Measurements from ENCODE around the gene TMEM106C.

Gene TMEM106C

DNA sequence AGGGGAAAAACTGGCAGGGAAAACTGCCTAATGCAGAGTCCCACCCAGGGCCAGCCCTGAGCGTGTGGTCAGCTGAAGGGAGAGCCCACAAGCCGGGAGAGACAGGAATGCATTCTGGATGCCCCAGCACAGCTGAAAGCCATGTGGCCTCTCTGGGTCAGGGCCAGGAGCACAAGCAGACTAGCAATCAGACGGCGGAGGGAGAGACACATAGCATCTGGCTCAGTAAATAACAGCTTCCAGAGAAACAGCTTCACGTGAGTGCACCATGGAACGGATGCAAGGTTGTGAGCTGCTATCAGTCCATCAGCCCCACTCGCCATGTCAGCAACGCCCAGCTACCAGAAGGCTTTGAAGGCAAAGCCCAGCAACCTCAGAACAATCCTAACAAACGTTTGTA is 28.2 kb upstream of the TMEM106C start:
- H3K4me3 ChIP-seq (replicated peaks in 1 of 2; ENCODE audit: low read depth in 2 of 2, low read length in 2 of 2) = no peak overlapping the region
- TF ChIP-seq, protein P1, sequence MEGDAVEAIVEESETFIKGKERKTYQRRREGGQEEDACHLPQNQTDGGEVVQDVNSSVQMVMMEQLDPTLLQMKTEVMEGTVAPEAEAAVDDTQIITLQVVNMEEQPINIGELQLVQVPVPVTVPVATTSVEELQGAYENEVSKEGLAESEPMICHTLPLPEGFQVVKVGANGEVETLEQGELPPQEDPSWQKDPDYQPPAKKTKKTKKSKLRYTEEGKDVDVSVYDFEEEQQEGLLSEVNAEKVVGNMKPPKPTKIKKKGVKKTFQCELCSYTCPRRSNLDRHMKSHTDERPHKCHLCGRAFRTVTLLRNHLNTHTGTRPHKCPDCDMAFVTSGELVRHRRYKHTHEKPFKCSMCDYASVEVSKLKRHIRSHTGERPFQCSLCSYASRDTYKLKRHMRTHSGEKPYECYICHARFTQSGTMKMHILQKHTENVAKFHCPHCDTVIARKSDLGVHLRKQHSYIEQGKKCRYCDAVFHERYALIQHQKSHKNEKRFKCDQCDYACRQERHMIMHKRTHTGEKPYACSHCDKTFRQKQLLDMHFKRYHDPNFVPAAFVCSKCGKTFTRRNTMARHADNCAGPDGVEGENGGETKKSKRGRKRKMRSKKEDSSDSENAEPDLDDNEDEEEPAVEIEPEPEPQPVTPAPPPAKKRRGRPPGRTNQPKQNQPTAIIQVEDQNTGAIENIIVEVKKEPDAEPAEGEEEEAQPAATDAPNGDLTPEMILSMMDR (IDR thresholded peaks at IDR 0.05; ENCODE audit: low read depth, low read length) = no peak
- peak; percentile 48 to 86 for DNase-seq (ENCODE audit: low read depth in 2 of 2)

DNA sequence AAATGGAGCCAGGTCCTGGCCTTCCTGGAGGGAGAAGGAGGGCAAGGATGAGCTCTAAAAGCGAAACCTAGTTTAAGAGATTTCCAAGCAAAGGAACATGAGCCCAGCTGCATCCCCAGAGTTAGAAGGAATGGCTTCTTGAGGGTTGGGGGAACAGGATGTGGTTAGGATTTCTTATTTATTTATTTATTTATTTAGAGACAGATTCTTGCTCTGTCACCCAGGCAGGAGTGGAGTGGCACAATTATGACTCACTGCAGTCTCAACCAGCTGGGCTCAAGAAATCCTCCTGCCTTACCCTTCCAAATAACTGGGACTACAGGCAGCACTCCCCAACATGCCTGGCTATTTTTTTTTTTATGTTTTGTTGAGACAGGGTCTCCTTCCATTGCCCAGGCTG is 25.3 kb upstream of the TMEM106C start:
- TF ChIP-seq, protein P1 (IDR thresholded peaks at IDR 0.05; ENCODE audit: low read depth, low read length) = no peak
- DNase-seq (ENCODE audit: low read depth in 2 of 2) = peak in 1 of 2 donors; percentile 49
- no peak overlapping the region for H3K4me3 ChIP-seq (replicated peaks in 1 of 2; ENCODE audit: low read depth in 2 of 2, low read length in 2 of 2)

DNA sequence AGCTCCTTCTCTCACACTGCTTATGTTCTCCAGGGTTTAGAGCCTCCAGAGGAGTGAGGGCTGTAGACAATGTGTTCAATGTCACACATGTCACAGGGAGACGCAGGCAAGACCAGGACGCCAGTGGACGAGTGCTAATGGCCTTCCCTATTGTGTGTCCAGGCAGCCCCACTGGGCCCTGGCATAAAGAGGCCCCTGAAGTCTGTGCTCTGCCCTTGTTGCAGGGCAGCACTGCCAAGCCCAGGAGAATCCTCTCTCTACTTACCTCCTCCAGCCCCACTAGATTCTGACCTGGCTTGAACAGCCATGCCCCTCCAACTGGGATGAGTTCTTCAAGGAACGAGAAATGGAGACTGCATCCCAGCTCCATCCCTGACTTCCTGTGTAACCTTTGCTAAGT is 24.8 kb upstream of the TMEM106C start:
- DNase-seq (ENCODE audit: low read depth in 2 of 2) = no peak
- no peak overlapping the region for H3K4me3 ChIP-seq (replicated peaks in 1 of 2; ENCODE audit: low read depth in 2 of 2, low read length in 2 of 2)
- TF ChIP-seq, protein P1 (IDR thresholded peaks at IDR 0.05; ENCODE audit: low read depth, low read length) = no peak

DNA sequence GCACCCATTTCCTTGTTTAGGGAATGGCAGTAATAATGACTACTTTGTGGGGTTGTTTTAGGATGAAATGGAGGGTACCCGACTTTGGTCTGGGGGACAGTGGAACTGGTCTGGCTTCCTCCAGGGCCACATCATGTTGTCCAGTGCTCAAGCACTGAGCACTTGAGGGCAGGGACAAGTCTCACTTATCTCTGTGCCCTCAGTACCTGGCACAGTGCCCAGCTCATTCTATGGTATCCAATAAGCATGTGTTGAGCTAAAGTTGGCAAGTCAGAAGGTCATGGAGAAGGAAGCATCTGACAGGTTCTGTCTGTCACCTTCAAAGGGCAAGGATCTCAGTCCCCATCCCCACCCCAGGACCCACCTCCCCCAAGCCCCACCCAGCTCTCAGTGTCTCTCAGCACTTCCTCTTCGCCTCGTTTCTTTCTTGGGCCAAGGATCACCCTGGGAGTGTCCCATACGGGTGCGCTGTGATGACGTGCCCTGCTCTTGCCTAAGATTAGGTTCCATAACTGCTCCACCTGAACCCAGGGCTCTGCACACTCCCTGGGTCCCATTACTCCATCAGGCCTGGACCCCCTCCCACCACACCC is 24.3 kb upstream of the TMEM106C start:
- TF ChIP-seq, protein P1 (IDR thresholded peaks at IDR 0.05; ENCODE audit: low read depth, low read length) = no peak
- no peak overlapping the region for H3K4me3 ChIP-seq (replicated peaks in 1 of 2; ENCODE audit: low read depth in 2 of 2, low read length in 2 of 2)
- no peak for DNase-seq (ENCODE audit: low read depth in 2 of 2)

GRCh38 chr12:47940773-47941474 is 22.5 kb upstream of the TMEM106C start:
- TF ChIP-seq, protein P1 (IDR thresholded peaks at IDR 0.05; ENCODE audit: low read depth, low read length) = no peak
- no peak overlapping the region for H3K4me3 ChIP-seq (replicated peaks in 1 of 2; ENCODE audit: low read depth in 2 of 2, low read length in 2 of 2)
- no peak for DNase-seq (ENCODE audit: low read depth in 2 of 2)

DNA sequence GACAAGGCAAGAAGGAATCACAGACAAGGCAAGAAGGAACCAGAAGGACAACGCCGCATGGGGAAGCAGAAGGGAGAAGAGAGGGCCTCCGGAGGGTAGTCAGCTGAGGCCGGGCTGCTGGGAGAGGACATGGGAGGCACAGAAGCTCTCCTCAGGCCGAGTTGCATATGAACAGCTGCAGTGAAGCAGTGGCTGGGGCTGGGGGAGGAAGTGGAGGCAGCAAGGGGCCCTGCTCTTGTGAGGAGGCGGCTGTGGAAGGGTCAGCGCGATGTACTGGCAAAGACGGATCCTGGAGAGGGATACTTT is 22.0 kb upstream of the TMEM106C start:
- H3K4me3 ChIP-seq (replicated peaks in 1 of 2; ENCODE audit: low read depth in 2 of 2, low read length in 2 of 2) = no peak overlapping the region
- TF ChIP-seq, protein P1 (IDR thresholded peaks at IDR 0.05; ENCODE audit: low read depth, low read length) = no peak
- DNase-seq (ENCODE audit: low read depth in 2 of 2) = no peak

Data from cardiac fibroblast (primary cell).